Measurements from ENCODE around the gene MSRB1. TPM values are rescaled to one million over a fixed set of nuclear protein-coding genes. Genes with fewer than 3 reads are reported as not detected.

MSRB1 gene
- total and polyA plus RNA-seq, 9 of the 15 experiments (the other 6 are each of a cell fraction or from before 2014, with no cell fraction given): 5.4 to 33.7 (median 25.7) TPM

- Histone ChIP-seq H2AFZ (ENCODE audit: low read depth, low read length) (no peak overlapping the region), H3K9me1 (ENCODE audit: control insufficient read depth, insufficient read depth, low read length) (no peaks in the 10 kb centered on the region), H3K4me2 (ENCODE audit: insufficient read depth, low read length) (no peak overlapping the region), H3K4me3 (no peak overlapping the region), H3K27ac (ENCODE audit: extremely low read depth, low read depth, low read length) (no peak overlapping the region), H3K27me3 (ENCODE audit: control insufficient read depth in 2 of 2, insufficient read depth in 2 of 2, low read length in 2 of 2) (no peaks in the 10 kb centered on the region), H4K20me1 (replicated peaks; ENCODE audit: control insufficient read depth, insufficient read depth, low read length) (no peaks in the 10 kb centered on the region), H3K9ac (ENCODE audit: insufficient read depth in 1 of 2, low read depth in 2 of 2, low read length in 2 of 2) (peak overlapping the region in 1 of 2 experiments; percentile 64; a peak in 2 of 4 replicates), H3K9me3 (replicated peaks; ENCODE audit: control insufficient read depth, insufficient read depth, low read depth, low read length) (no peaks in the 10 kb centered on the region), H3K36me3 (ENCODE audit: control insufficient read depth, insufficient read depth, low read length) (no peaks in the 10 kb centered on the region), H3K79me2 (ENCODE audit: control insufficient read depth, insufficient read depth, low read length) (no peaks in the 10 kb centered on the region), H3K4me1 (replicated peaks in 1 of 2; ENCODE audit: control insufficient read depth in 2 of 2, insufficient read depth in 2 of 2, low read length in 2 of 2) (peaks cover 0 to 44% of the 10 kb centered on the region in 2 experiments; a peak in 4 of 5 replicates)
- no peak for ATAC-seq
- ChIA-PET POLR2A (interaction anchor here (1.9 to 5.6 kb wide), 2 partner anchors 10 kb away, joined by 8 to 37 read pairs; partner anchors contain the start of genes MSRB1 and RPS2), CTCF (ENCODE audit: low intra/inter-chr PET ratio) (no interaction called here)
- FAIRE-seq: no peak
- 87% methylated on average over 16 of the region's 22 CpGs for WGBS (ENCODE audit: insufficient coverage, low coverage, missing lambda C conversion rate)
- peak in 1 of 2 experiments; percentile 54; a peak in 1 of 4 replicates for TF ChIP-seq KDM1A (IDR thresholded peaks at IDR 0.05)
- no peak for TF ChIP-seq BCLAF1 (IDR thresholded peaks at IDR 0.05; ENCODE audit: borderline replicate concordance in 1 of 2, control insufficient read depth in 1 of 2, low read depth in 2 of 2, low read length in 1 of 2)
- in situ Hi-C loops (cut with MboI): no loop called here
- DNase-seq (ENCODE audit: extremely low read depth in 1 of 4, low spot score in 3 of 4): no peak
- no TSS peak for BruUV-seq (replicated peaks)
- intact Hi-C loops (cut with micrococcal nuclease): no loop called here
Measured at GRCh38 chr16:1953734-1954133, 10.7 kb upstream of the MSRB1 start.
